ENCODE results near the gene ELOA2.
"Not testable (repeated sequence)": the region's sequence is repeated elsewhere in the genome, so short reads cannot be mapped to it uniquely, and the experiment has no call there.

Gene ELOA2

DNA sequence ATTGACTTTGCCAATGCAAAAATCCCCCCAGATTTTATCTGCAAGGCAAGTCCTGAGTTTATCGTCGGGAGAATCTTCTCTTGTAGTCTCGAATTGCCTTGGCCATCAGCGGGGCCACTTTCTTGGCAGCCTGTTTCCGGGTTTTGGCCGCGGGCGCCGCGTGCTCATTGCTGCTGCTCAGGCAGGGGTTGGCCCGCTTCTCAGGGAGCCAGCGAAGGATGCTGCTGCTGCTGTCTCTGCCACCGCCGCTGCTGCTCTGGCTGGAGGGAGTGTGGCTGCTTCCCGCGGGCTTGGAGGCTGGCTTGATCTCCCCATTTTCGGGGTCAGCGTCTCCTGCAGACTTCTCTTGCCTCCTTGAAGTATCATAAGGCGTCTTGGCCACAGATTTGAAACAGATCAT, 2.5 kb downstream of the ELOA2 start:
- H3K4me3 ChIP-seq (ENCODE audit: low read depth, low read length): no peak overlapping the region
- TF ChIP-seq, protein P1, sequence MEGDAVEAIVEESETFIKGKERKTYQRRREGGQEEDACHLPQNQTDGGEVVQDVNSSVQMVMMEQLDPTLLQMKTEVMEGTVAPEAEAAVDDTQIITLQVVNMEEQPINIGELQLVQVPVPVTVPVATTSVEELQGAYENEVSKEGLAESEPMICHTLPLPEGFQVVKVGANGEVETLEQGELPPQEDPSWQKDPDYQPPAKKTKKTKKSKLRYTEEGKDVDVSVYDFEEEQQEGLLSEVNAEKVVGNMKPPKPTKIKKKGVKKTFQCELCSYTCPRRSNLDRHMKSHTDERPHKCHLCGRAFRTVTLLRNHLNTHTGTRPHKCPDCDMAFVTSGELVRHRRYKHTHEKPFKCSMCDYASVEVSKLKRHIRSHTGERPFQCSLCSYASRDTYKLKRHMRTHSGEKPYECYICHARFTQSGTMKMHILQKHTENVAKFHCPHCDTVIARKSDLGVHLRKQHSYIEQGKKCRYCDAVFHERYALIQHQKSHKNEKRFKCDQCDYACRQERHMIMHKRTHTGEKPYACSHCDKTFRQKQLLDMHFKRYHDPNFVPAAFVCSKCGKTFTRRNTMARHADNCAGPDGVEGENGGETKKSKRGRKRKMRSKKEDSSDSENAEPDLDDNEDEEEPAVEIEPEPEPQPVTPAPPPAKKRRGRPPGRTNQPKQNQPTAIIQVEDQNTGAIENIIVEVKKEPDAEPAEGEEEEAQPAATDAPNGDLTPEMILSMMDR (IDR thresholded peaks at IDR 0.05; ENCODE audit: low read depth, low read length): no peak

DNA sequence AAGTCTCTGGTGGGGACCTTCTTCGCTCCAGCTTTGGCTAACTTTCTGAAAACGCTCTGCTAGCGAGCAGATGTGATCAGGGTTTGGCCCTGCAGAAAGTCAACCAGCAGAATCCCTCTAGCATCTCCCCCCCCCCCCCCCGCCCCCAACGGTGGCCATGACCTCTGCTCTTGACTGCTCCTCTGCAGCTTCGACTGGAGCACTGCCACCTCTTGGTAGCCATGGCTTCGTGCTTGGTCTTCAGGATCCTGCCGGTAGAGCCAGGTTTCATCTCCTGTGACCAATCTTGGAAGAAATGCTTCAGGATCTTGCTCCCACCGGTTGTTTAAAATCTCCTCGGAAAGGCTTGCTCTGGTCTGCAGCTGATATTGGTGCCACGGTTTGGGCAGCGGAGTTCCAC, 4.5 kb downstream of the ELOA2 start:
- H3K4me3 ChIP-seq (ENCODE audit: low read depth, low read length): not testable (repeated sequence)

DNA sequence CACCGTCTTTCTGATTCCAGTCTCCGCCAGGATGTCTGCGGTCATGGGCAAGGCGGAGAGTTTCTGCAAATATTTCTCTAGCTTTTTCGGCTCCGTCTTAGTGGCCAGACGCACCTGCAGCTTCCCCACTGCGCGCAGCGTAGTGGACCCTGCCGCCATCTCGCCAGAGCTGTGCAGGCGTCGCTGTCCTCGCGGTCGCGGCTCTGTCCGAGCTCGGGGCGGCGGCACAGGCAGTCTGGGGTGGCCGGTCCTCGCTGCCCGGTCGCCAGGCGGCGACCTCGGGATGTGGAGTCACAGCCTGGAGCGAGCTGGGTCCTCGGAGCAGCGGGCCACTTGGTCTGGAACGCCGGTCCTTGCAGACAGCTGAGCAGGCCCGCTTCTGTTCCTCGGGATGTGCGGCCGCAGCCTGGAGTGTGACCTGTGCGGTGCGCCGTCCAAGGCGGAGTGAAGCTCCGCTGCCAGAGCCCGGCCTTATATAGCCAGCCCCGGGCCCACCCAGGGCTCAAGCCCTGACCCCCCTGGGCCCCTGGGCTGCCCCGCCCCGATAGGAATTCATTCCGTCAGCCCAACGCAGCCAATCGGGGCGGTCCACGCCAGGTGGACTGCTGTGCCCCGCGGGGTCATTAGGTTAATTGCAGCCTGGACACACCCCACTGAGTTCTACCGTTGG, 5.6 kb downstream of the ELOA2 start:
- not testable (repeated sequence) for H3K4me3 ChIP-seq (ENCODE audit: low read depth, low read length)

DNA sequence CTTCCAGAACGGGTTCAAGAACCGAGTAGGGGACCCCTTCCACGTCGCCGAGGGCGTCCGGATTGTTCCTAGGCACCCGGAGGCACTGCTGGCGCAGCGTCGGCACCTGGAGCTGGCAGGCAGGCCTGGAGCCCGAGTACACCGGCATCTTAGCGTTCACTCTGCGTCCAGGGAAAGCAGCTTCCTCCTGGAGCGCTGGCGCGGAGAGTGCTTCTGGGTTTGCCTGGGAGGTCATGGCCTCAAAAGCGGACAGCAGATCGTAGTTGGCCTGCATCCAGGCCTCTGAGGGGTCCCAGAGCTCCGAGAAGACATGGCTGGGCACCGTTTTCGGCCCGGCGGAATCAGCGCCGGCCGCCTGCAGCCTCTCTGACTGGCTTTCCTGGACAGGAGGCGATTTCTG, 6.7 kb downstream of the ELOA2 start:
- not testable (repeated sequence) for H3K4me3 ChIP-seq (ENCODE audit: low read depth, low read length)

DNA sequence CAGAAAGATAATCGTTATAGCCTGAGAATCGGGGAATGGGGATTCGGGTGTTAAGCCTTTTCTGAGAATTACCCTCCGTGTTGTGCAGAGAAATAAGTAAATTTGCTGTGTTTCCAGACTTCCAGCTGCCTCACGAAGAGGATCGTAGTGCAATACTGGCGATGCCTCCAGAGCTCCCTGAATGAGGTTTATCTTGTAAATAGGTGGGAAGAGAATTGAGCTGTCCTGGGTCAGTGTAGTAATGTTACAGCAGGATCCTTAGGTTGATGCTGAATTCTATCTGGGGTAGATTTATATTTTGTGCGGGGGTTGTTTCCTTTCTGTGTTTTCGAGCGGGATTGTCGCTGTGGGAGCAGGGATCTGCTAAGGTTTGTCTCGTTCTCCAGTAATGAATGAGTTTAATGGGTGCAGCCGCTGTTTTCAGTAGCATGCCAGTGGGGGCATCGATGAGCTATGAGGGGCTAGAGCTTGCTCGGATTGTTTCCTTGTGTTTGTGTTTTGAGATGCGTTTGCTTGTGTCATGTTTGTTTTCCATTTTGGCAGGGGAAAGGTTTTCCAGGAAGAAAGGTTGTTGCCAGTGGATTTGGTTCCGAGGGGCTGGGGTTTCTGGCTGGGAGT, 9.8 kb downstream of the ELOA2 start:
- H3K4me3 ChIP-seq (ENCODE audit: low read depth, low read length): not testable (repeated sequence)

DNA sequence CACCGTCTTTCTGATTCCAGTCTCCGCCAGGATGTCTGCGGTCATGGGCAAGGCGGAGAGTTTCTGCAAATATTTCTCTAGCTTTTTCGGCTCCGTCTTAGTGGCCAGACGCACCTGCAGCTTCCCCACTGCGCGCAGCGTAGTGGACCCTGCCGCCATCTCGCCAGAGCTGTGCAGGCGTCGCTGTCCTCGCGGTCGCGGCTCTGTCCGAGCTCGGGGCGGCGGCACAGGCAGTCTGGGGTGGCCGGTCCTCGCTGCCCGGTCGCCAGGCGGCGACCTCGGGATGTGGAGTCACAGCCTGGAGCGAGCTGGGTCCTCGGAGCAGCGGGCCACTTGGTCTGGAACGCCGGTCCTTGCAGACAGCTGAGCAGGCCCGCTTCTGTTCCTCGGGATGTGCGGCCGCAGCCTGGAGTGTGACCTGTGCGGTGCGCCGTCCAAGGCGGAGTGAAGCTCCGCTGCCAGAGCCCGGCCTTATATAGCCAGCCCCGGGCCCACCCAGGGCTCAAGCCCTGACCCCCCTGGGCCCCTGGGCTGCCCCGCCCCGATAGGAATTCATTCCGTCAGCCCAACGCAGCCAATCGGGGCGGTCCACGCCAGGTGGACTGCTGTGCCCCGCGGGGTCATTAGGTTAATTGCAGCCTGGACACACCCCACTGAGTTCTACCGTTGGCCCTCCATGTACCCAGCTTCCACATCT, 11.5 kb downstream of the ELOA2 start:
- H3K4me3 ChIP-seq (ENCODE audit: low read depth, low read length): not testable (repeated sequence)

DNA sequence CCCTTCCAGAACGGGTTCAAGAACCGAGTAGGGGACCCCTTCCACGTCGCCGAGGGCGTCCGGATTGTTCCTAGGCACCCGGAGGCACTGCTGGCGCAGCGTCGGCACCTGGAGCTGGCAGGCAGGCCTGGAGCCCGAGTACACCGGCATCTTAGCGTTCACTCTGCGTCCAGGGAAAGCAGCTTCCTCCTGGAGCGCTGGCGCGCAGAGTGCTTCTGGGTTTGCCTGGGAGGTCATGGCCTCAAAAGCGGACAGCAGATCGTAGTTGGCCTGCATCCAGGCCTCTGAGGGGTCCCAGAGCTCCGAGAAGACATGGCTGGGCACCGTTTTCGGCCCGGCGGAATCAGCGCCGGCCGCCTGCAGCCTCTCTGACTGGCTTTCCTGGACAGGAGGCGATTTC, 12.6 kb downstream of the ELOA2 start:
- not testable (repeated sequence) for H3K4me3 ChIP-seq (ENCODE audit: low read depth, low read length)

DNA sequence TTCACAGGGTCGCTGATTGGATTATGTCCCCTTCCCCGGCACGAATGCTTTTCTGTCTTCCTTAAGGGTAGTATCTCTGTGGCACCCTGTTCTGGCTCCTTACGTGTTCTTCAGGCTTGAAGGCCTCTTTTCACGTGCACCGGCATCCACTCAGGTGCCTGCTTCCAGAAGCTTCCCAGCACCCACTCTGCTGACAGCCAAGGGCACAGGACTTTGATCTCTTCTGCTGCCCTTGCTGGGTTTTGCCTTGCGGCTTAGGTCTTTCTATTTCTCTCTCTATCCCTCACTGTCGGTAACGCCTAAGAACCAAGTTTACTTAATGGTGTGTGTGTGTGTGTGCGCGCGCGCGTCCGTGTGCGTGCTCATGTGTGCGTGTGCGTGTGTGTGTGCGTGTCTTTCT, 14.7 kb downstream of the ELOA2 start:
- not testable (repeated sequence) for H3K4me3 ChIP-seq (ENCODE audit: low read depth, low read length)

DNA sequence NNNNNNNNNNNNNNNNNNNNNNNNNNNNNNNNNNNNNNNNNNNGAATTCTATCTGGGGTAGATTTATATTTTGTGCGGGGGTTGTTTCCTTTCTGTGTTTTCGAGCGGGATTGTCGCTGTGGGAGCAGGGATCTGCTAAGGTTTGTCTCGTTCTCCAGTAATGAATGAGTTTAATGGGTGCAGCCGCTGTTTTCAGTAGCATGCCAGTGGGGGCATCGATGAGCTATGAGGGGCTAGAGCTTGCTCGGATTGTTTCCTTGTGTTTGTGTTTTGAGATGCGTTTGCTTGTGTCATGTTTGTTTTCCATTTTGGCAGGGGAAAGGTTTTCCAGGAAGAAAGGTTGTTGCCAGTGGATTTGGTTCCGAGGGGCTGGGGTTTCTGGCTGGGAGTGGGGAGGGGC, 15.6 kb downstream of the ELOA2 start:
- not testable (repeated sequence) for H3K4me3 ChIP-seq (ENCODE audit: low read depth, low read length)
